Fibroblast of lung (primary cell): ENCODE results near the gene GPC5. TPM values are rescaled to one million over a fixed set of nuclear protein-coding genes. Genes with fewer than 3 reads are reported as not detected.

Experiments used
- DNase-seq, 2 donors: peaks; one replicate each; pipeline versions ENCODE4 v3.0.0 to v3.0.0-alpha.2; 2010; ENCODE audit warnings: low read depth in 2 of 2
- H2AFZ ChIP-seq: 2 replicates; pipeline ENCODE4 v1.5.1; 2012; ENCODE audit warnings: low read length, control low read depth, inconsistent platforms
- H3K27ac ChIP-seq: 2 replicates; pipeline ENCODE4 v1.5.1; 2011; ENCODE audit warnings: low read length, control low read depth; ENCODE audit not compliant: insufficient read depth
- H3K27me3 ChIP-seq: 2 replicates; pipeline ENCODE4 v1.5.1; 2011; ENCODE audit warnings: mild to moderate bottlenecking, low read length; ENCODE audit not compliant: control insufficient read depth, insufficient read depth
- H3K36me3 ChIP-seq: 2 replicates; pipeline ENCODE4 v1.5.1; 2011; ENCODE audit warnings: low read length; ENCODE audit not compliant: control insufficient read depth, insufficient read depth
- H3K4me1 ChIP-seq: 2 replicates; pipeline ENCODE4 v1.5.1; 2011; ENCODE audit warnings: low read length; ENCODE audit not compliant: control insufficient read depth, insufficient read depth; ENCODE audit errors: extremely low read depth
- H3K4me2 ChIP-seq: 2 replicates; pipeline ENCODE4 v1.5.1; 2011; ENCODE audit warnings: low read length, control low read depth; ENCODE audit not compliant: insufficient read depth; ENCODE audit errors: extremely low read depth
- H3K4me3 ChIP-seq, 4 experiments: fragments of 200-600 bp in 1 of 4; sonication (generic) in 1 of 4; replicated peaks in 1 of 4; 2 replicates each; pipeline ENCODE4 v1.5.1; 2011 to 2016; ENCODE audit warnings: low read length in 4 of 4, low read depth in 3 of 4, mild to moderate bottlenecking in 3 of 4, control low read depth in 2 of 4, inconsistent platforms in 1 of 4, mixed read lengths in 1 of 4; ENCODE audit not compliant: insufficient read depth in 1 of 4; ENCODE audit errors: control extremely low read depth in 1 of 4
- H3K79me2 ChIP-seq: 2 replicates; pipeline ENCODE4 v1.5.1; 2012; ENCODE audit warnings: mild to moderate bottlenecking, low read length, inconsistent platforms; ENCODE audit not compliant: control insufficient read depth, insufficient read depth
- H3K9ac ChIP-seq: 2 replicates; pipeline ENCODE4 v1.5.1; 2011; ENCODE audit warnings: mild to moderate bottlenecking, low read length, control low read depth; ENCODE audit not compliant: insufficient read depth
- H3K9me3 ChIP-seq: 2 replicates; pipeline ENCODE4 v1.5.1; 2012; ENCODE audit warnings: low read depth, low read length; ENCODE audit not compliant: control insufficient read depth, insufficient read depth
- H4K20me1 ChIP-seq: 2 replicates; pipeline ENCODE4 v1.5.1; 2011; ENCODE audit warnings: low read length; ENCODE audit not compliant: control insufficient read depth, insufficient read depth; ENCODE audit errors: extremely low read depth
- CTCF ChIP-seq, 2 donors: IDR thresholded peaks in 1 of 2; conservative IDR thresholded peaks in 1 of 2; 1 replicate in 1 of 2; 2 replicates in 1 of 2; pipeline ENCODE4 v1.5.1; 2011 to 2012; ENCODE audit warnings: low read length in 2 of 2, control low read depth in 1 of 2, inconsistent platforms in 1 of 2, low read depth in 1 of 2, mild to moderate bottlenecking in 1 of 2
- EZH2 ChIP-seq: IDR thresholded peaks from 2 replicates; pipeline ENCODE4 v1.5.1; 2012; ENCODE audit warnings: low read length, control low read depth, mild to moderate bottlenecking; ENCODE audit errors: missing control alignments
- polyA plus RNA-seq, 2 donors: library from polyadenylated mRNA; depleted of rRNA in 1 of 2; stranded (reverse) in 1 of 2; unstranded in 1 of 2; fragments of >200 nt; gene quantifications; 2 replicates each; pipeline ENCODE4 v1.2.1, GENCODE V29; 2011 to 2012; ENCODE audit warnings: missing spikeins in 1 of 2
- total RNA-seq: library from RNA; depleted of rRNA; stranded (reverse); fragments of >200 nt; gene quantifications from 2 replicates; pipeline ENCODE4 v1.2.1, GENCODE V29; 2014

GPC5 gene
- total and polyA plus RNA-seq, 2 donors (not counting 1 experiment from before 2014, with no cell fraction given), result 0.17 TPM; not detected in 1

GRCh38 chr13:91510058-91510457 lies 111.6 kb downstream of the GPC5 start:
- no peaks in the 10 kb centered on the region for H3K4me1 ChIP-seq
- no peaks in the 10 kb centered on the region for H3K36me3 ChIP-seq
- DNase-seq, result no peak
- no peak overlapping the region for H3K27ac ChIP-seq
- H3K9me3 ChIP-seq, result no peaks in the 10 kb centered on the region
- no peak overlapping the region for H3K4me2 ChIP-seq
- no peak overlapping the region for H2AFZ ChIP-seq
- H3K4me3 ChIP-seq, result no peak overlapping the region
- H4K20me1 ChIP-seq, result no peaks in the 10 kb centered on the region
- H3K27me3 ChIP-seq, result no peaks in the 10 kb centered on the region
- no peaks in the 10 kb centered on the region for H3K79me2 ChIP-seq
- H3K9ac ChIP-seq, result no peak overlapping the region
- TF ChIP-seq CTCF (conservative IDR thresholded peaks at IDR 0.05 in 1 of 2, IDR thresholded peaks at IDR 0.05 in 1 of 2; ENCODE audit: low read depth in 1 of 2, low read length in 2 of 2), result no peak
- no peak for TF ChIP-seq EZH2

GRCh38 chr13:91513790-91514189 lies 115.4 kb downstream of the GPC5 start:
- H4K20me1 ChIP-seq, result no peaks in the 10 kb centered on the region
- no peak overlapping the region for H3K9ac ChIP-seq
- no peak overlapping the region for H2AFZ ChIP-seq
- DNase-seq, result no peak
- TF ChIP-seq CTCF (conservative IDR thresholded peaks at IDR 0.05 in 1 of 2, IDR thresholded peaks at IDR 0.05 in 1 of 2; ENCODE audit: low read depth in 1 of 2, low read length in 2 of 2), result no peak
- TF ChIP-seq EZH2, result no peak
- H3K79me2 ChIP-seq, result no peaks in the 10 kb centered on the region
- no peaks in the 10 kb centered on the region for H3K4me1 ChIP-seq
- no peak overlapping the region for H3K27ac ChIP-seq
- H3K36me3 ChIP-seq, result no peaks in the 10 kb centered on the region
- no peaks in the 10 kb centered on the region for H3K27me3 ChIP-seq
- H3K4me2 ChIP-seq, result no peak overlapping the region
- H3K4me3 ChIP-seq, result no peak overlapping the region
- no peaks in the 10 kb centered on the region for H3K9me3 ChIP-seq

GRCh38 chr13:91516799-91517198 lies 118.4 kb downstream of the GPC5 start:
- Histone ChIP-seq H3K4me1 (no peaks in the 10 kb centered on the region), H3K27ac (no peak overlapping the region), H3K9ac (no peak overlapping the region), H3K9me3 (no peaks in the 10 kb centered on the region), H3K27me3 (no peaks in the 10 kb centered on the region), H3K4me3 (no peak overlapping the region), H4K20me1 (no peaks in the 10 kb centered on the region), H3K79me2 (no peaks in the 10 kb centered on the region), H2AFZ (no peak overlapping the region), H3K36me3 (no peaks in the 10 kb centered on the region), H3K4me2 (no peak overlapping the region)
- DNase-seq, result no peak
- TF ChIP-seq CTCF (conservative IDR thresholded peaks at IDR 0.05 in 1 of 2, IDR thresholded peaks at IDR 0.05 in 1 of 2; ENCODE audit: low read depth in 1 of 2, low read length in 2 of 2) (no peak), EZH2 (no peak)
